ENCODE data around the gene CD101. TPM values are rescaled to one million over a fixed set of nuclear protein-coding genes. Genes with fewer than 3 reads are reported as not detected.

The CD101 gene
- total RNA-seq, 2 experiments from 2014 or later: 1.4 TPM; not detected in 1

GRCh38 chr1:117033772-117034171 lies 32.2 kb downstream of the CD101 start:
- DNase-seq (no peak), ATAC-seq (no peak)
- CTCF ChIA-PET: no interaction called here
- Mint-ChIP-seq H3K9me3 (ENCODE audit: low read depth) (no peaks in the 10 kb centered on the region), H3K4me1 (no peaks in the 10 kb centered on the region), H3K27ac (no peak overlapping the region), H3K36me3 (no peaks in the 10 kb centered on the region), H3K4me3 (no peak overlapping the region), H3K27me3 (no peaks in the 10 kb centered on the region)

- H3K27me3 Mint-ChIP-seq: no peaks in the 10 kb centered on the region
- no peaks in the 10 kb centered on the region for H3K9me3 Mint-ChIP-seq (ENCODE audit: low read depth)
- H3K27ac Mint-ChIP-seq: no peak overlapping the region
- H3K36me3 Mint-ChIP-seq: no peaks in the 10 kb centered on the region
- no peak for DNase-seq
- no peaks in the 10 kb centered on the region for H3K4me1 Mint-ChIP-seq
- no peak for ATAC-seq
- H3K4me3 Mint-ChIP-seq: no peak overlapping the region
- CTCF ChIA-PET: no interaction called here
Observed at GRCh38 chr1:117034791-117035290, 33.3 kb downstream of the CD101 start.

GRCh38 chr1:117036018-117036461 lies 34.5 kb downstream of the CD101 start:
- no peak for DNase-seq
- H3K36me3 Mint-ChIP-seq: peaks cover 2% of the 10 kb centered on the region
- CTCF ChIA-PET: no interaction called here
- no peak overlapping the region for H3K27ac Mint-ChIP-seq
- ATAC-seq: no peak
- no peaks in the 10 kb centered on the region for H3K4me1 Mint-ChIP-seq
- H3K27me3 Mint-ChIP-seq: no peaks in the 10 kb centered on the region
- no peak overlapping the region for H3K4me3 Mint-ChIP-seq
- no peaks in the 10 kb centered on the region for H3K9me3 Mint-ChIP-seq (ENCODE audit: low read depth)

GRCh38 chr1:117037802-117038201 lies 36.2 kb downstream of the CD101 start:
- Mint-ChIP-seq H3K27ac (no peak overlapping the region), H3K9me3 (ENCODE audit: low read depth) (no peaks in the 10 kb centered on the region), H3K36me3 (peaks cover 5% of the 10 kb centered on the region), H3K4me3 (no peak overlapping the region), H3K4me1 (no peaks in the 10 kb centered on the region), H3K27me3 (no peaks in the 10 kb centered on the region)
- CTCF ChIA-PET: interaction anchor here (1.1 to 1.3 kb wide), 2 partner anchors 13 to 21 kb away, joined by 3 read pairs; no protein-coding TSS in a partner anchor
- ATAC-seq (no peak), DNase-seq (no peak)

GRCh38 chr1:117038236-117038635 lies 36.7 kb downstream of the CD101 start:
- Mint-ChIP-seq H3K36me3 (peaks cover 8% of the 10 kb centered on the region), H3K9me3 (ENCODE audit: low read depth) (no peaks in the 10 kb centered on the region), H3K27me3 (no peaks in the 10 kb centered on the region), H3K4me1 (no peaks in the 10 kb centered on the region), H3K27ac (no peak overlapping the region), H3K4me3 (no peak overlapping the region)
- CTCF ChIA-PET: interaction anchor here (1.3 kb wide), 1 partner anchor 12 kb away, joined by 3 read pairs; no protein-coding TSS in a partner anchor
- ATAC-seq (no peak), DNase-seq (no peak)

GRCh38 chr1:117044217-117044616 lies 42.7 kb downstream of the CD101 start:
- Mint-ChIP-seq H3K4me3 (no peak overlapping the region), H3K27me3 (no peaks in the 10 kb centered on the region), H3K27ac (no peak overlapping the region), H3K36me3 (peaks cover 30% of the 10 kb centered on the region), H3K4me1 (peaks cover 3% of the 10 kb centered on the region), H3K9me3 (ENCODE audit: low read depth) (no peaks in the 10 kb centered on the region)
- ATAC-seq (no peak), DNase-seq (no peak)
- CTCF ChIA-PET: interaction anchor here (0.7 to 1.3 kb wide), 3 partner anchors 49 to 306 kb away, joined by 3 read pairs; no protein-coding TSS in a partner anchor

GRCh38 chr1:117045644-117046043 lies 44.1 kb downstream of the CD101 start:
- H3K4me1 Mint-ChIP-seq: peaks cover 5% of the 10 kb centered on the region
- no peak overlapping the region for H3K4me3 Mint-ChIP-seq
- ATAC-seq: no peak
- H3K9me3 Mint-ChIP-seq (ENCODE audit: low read depth): no peaks in the 10 kb centered on the region
- CTCF ChIA-PET: no interaction called here
- no peak for DNase-seq
- no peaks in the 10 kb centered on the region for H3K27me3 Mint-ChIP-seq
- no peak overlapping the region for H3K27ac Mint-ChIP-seq
- H3K36me3 Mint-ChIP-seq: peaks cover 33% of the 10 kb centered on the region

- H3K27me3 Mint-ChIP-seq: no peaks in the 10 kb centered on the region
Observed at GRCh38 chr1:117046781-117047180, 45.2 kb downstream of the CD101 start.

GRCh38 chr1:117047271-117047670 lies 45.7 kb downstream of the CD101 start:
- H3K9me3 Mint-ChIP-seq (ENCODE audit: low read depth): no peaks in the 10 kb centered on the region
- no peak for DNase-seq
- CTCF ChIA-PET: no interaction called here
- H3K27me3 Mint-ChIP-seq: no peaks in the 10 kb centered on the region
- H3K36me3 Mint-ChIP-seq: peaks cover 31% of the 10 kb centered on the region
- ATAC-seq: no peak
- H3K27ac Mint-ChIP-seq: no peak overlapping the region
- peaks cover 19% of the 10 kb centered on the region for H3K4me1 Mint-ChIP-seq
- no peak overlapping the region for H3K4me3 Mint-ChIP-seq

More at GRCh38 chr1:117046781-117047180, 45.2 kb downstream of the CD101 start:
- Mint-ChIP-seq H3K9me3 (ENCODE audit: low read depth) (no peaks in the 10 kb centered on the region), H3K4me1 (peaks cover 14% of the 10 kb centered on the region), H3K36me3 (peaks cover 30% of the 10 kb centered on the region), H3K4me3 (no peak overlapping the region), H3K27ac (no peak overlapping the region)
- ATAC-seq: no peak
- CTCF ChIA-PET: no interaction called here
- DNase-seq: no peak

GRCh38 chr1:117049857-117050256 lies 48.3 kb downstream of the CD101 start:
- DNase-seq: no peak
- no peaks in the 10 kb centered on the region for H3K9me3 Mint-ChIP-seq (ENCODE audit: low read depth)
- no peak overlapping the region for H3K27ac Mint-ChIP-seq
- no peaks in the 10 kb centered on the region for H3K27me3 Mint-ChIP-seq
- no peak for ATAC-seq
- peaks cover 29% of the 10 kb centered on the region for H3K4me1 Mint-ChIP-seq
- H3K4me3 Mint-ChIP-seq: no peak overlapping the region
- H3K36me3 Mint-ChIP-seq: peaks cover 25% of the 10 kb centered on the region
- CTCF ChIA-PET: no interaction called here

- DNase-seq (peak; percentile 75), ATAC-seq (peak; percentile 80)
- H3K27me3 Mint-ChIP-seq: no peaks in the 10 kb centered on the region
- CTCF ChIA-PET: interaction anchor here (0.8 to 1.4 kb wide), 8 partner anchors 9 to 468 kb away, joined by 3 to 10 read pairs (median 3); partner anchors contain the start of gene TTF2
- peaks cover 40% of the 10 kb centered on the region for H3K4me1 Mint-ChIP-seq
- peaks cover 28% of the 10 kb centered on the region for H3K36me3 Mint-ChIP-seq
- H3K27ac Mint-ChIP-seq: peak overlapping the region; percentile 88
- H3K9me3 Mint-ChIP-seq (ENCODE audit: low read depth): no peaks in the 10 kb centered on the region
- peak overlapping the region; percentile 68 for H3K4me3 Mint-ChIP-seq
Observed at GRCh38 chr1:117051224-117052064, 49.9 kb downstream of the CD101 start.

GRCh38 chr1:117054068-117054467 lies 52.5 kb downstream of the CD101 start:
- ATAC-seq: no peak
- Mint-ChIP-seq H3K27me3 (no peaks in the 10 kb centered on the region), H3K9me3 (ENCODE audit: low read depth) (no peaks in the 10 kb centered on the region), H3K27ac (no peak overlapping the region), H3K4me1 (peaks cover 50% of the 10 kb centered on the region), H3K4me3 (no peak overlapping the region), H3K36me3 (peaks cover 17% of the 10 kb centered on the region)
- DNase-seq: no peak
- CTCF ChIA-PET: interaction anchor here (0.9 to 1.6 kb wide), 4 partner anchors 139 to 328 kb away, joined by 3 to 6 read pairs (median 3); no protein-coding TSS in a partner anchor

- no peak for DNase-seq
- ATAC-seq: no peak
- Mint-ChIP-seq H3K36me3 (peaks cover 36% of the 10 kb centered on the region), H3K4me3 (no peak overlapping the region), H3K4me1 (peaks cover 54% of the 10 kb centered on the region), H3K27me3 (no peaks in the 10 kb centered on the region), H3K27ac (no peak overlapping the region), H3K9me3 (ENCODE audit: low read depth) (no peaks in the 10 kb centered on the region)
- CTCF ChIA-PET: interaction anchor here (1.8 to 5.9 kb wide), 7 partner anchors 34 to 484 kb away, joined by 4 to 55 read pairs (median 16); no protein-coding TSS in a partner anchor
Observed at GRCh38 chr1:117058810-117059209, 57.2 kb downstream of the CD101 start.

GRCh38 chr1:117059334-117059677 lies 57.7 kb downstream of the CD101 start:
- Mint-ChIP-seq H3K36me3 (peaks cover 37% of the 10 kb centered on the region), H3K4me3 (no peak overlapping the region), H3K27me3 (no peaks in the 10 kb centered on the region), H3K4me1 (peaks cover 54% of the 10 kb centered on the region), H3K9me3 (ENCODE audit: low read depth) (no peaks in the 10 kb centered on the region), H3K27ac (no peak overlapping the region)
- ATAC-seq (peak; percentile 55), DNase-seq (peak; percentile 91)
- CTCF ChIA-PET: interaction anchor here (0.8 to 5.9 kb wide), 13 partner anchors 33 to 921 kb away, joined by 3 to 55 read pairs (median 9); partner anchors contain the start of gene CD58

Data from activated CD8-positive, alpha-beta memory T cell treated with anti-CD3 and anti-CD28 coated beads, Interleukin-2, amount 10 ng/mL, durations not matched to agents 7 days and 5 days (primary cell).